NCI-H1092 treated with DMSO at 0.1 percent for 48 hours (cell line): ENCODE measurements around the gene RUNDC1.
"Not testable (repeated sequence)": the region's sequence is repeated elsewhere in the genome, so short reads cannot be mapped to it uniquely, and the experiment has no call there.

Experiments
- DNase-seq: peaks from one replicate; lab custom pipeline; 2025; lab: John Stamatoyannopoulos, UW

Gene RUNDC1

GRCh38 chr17:42980274-42980765, at the start of gene RUNDC1:
RUNDC1 (plus strand) TSS chr17:42980565; CDS start chr17:42980577, 12 bp downstream.
- peak; percentile 79 for DNase-seq

DNA sequence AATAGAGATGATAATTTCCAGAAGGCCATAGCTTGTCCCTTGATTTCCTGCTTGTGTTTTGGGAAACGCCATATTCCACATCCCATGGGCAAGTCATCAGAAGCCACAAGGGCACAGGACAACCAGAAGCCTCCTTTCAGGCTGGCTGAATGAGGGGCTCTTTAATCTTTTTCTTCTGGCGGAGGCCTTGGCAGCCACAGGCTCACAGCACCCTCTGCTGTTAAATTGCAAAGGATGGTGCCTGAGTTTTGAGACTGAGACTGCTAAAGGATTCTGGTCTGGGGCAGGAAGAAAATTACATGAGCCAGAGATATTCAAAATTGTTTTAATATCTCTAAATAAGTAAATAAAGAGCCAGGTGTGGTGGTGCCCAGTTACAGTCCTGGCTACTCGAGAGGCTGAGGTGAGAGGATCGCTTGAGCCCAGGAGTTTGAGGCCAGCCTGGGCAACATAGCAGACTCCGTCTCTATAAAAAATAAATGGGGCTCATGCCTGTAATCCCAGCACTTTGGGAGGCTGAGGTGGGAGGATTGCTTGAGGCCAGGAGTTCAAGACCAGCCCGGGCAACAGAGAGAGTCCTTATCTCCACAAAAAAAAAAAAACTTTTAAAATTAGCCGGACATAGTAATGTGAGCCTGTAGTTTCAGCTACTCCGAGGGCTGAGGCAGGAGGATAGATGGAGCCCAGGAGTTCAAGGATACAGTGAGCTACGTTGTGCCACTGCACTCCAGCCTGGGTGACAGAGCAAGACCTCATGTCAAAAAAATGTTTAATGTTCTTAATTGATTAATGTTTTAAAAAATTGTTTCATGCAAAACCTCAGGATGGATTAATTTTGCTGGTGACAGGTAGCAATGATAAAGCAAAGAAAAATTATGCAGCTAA, 42.4 kb upstream of the RUNDC1 start:
- peak; percentile 72 for DNase-seq

GRCh38 chr17:42944211-42944610, 36.2 kb upstream of the RUNDC1 start:
- no peak for DNase-seq

DNA sequence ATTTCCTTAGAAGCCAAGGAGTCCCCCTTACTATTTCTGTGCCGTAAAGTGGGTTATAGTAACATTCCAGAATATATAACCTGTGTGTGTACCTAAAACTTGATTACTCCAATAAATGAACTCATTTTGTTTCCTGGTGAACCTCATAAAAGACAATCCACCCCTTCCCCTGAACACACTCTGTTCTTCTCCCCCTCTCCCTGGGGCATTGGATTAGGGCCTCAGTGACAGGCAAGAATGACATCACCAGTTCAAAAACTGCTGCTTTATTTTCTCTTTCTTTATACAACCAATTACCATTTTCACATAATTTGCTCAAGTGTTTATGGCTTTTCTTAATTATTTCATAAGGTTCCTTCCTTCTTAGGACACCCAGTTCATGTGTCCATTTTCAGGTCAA, 33.6 kb upstream of the RUNDC1 start:
- DNase-seq: no peak

- DNase-seq: no peak
Observed at GRCh38 chr17:42950044-42950783, 30.2 kb upstream of the RUNDC1 start.

GRCh38 chr17:42953669-42954068, 26.7 kb upstream of the RUNDC1 start:
- DNase-seq: no peak

GRCh38 chr17:42964161-42964932, 16.0 kb upstream of the RUNDC1 start, which contains the start of gene AARSD1:
AARSD1 (minus strand) TSS chr17:42964454; CDS start chr17:42964440, 14 bp downstream.
- DNase-seq: peak; percentile 89

DNA sequence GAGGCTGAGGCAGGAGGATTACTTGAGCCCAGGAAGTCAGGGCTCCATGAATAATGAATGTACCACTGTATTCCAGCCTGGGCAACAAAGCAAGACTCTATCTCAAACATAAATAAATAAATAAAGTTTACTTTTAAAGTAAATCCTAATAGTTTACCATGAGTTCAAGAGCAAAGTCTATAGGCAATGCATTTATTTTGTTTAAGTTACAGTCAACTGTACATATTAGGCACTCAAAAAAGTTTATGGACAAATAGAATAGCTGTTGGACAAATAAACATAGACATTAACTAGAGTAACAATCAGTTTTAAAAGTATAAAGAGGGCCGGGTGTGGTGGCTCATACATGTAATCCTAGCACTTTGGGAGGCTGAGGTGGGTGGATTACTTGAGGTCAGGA, 12.4 kb upstream of the RUNDC1 start:
- DNase-seq: no peak

GRCh38 chr17:42969001-42969581, 11.3 kb upstream of the RUNDC1 start:
- no peak for DNase-seq

DNA sequence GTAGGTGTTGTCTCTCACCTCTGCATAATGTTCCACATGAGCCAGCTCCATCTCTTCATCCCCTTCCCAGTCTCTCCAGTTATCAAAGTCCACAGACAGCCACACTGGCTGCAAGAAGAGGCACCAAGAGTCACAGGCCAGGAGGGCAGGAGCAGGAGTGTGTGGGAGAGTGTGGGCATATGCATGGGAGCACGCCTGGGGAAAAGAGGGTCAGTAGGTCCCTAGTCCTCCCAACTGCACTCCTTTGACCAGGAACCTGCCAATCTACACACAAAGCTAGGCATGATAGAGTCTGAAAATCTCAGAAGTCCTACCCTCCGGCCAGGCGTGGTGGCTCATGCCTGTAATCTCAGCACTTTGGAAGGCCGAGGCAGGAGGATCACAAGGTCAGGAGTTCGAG, 8.8 kb upstream of the RUNDC1 start:
- no peak for DNase-seq

DNA sequence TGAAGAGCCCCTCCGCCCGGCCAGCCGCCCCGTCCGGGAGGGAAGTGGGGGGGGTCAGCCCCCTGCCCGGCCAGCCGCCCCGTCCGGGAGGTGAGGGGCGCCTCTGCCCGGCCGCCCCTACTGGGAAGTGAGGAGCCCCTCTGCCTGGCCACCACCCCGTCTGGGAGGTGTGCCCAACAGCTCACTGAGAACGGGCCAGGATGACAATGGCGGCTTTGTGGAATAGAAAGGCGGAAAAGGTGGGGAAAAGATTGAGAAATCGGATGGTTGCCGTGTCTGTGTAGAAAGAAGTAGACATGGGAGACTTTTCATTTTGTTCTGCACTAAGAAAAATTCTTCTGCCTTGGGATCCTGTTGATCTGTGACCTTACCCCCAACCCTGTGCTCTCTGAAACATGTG, 7.0 kb upstream of the RUNDC1 start:
- not testable (repeated sequence) for DNase-seq

DNA sequence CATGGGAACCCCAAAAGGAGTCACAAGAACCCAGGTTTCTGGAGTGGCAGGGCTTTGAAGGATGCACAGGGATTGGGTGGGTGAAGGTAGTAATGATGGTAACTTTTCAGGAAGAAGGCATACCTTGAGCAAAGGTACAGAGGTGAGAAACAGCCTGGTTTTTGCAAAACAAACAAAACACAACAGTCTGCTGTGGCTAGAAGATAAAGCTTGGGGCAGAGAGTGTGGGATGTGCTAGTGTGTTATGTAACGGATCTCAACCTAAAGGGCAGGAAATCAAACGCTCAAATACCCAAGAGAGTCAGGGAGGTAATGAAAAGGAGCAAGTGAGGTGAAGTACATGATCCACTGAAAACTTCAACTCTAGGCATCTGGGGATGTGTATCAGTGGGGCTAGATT, 5.1 kb upstream of the RUNDC1 start:
- DNase-seq: no peak

DNA sequence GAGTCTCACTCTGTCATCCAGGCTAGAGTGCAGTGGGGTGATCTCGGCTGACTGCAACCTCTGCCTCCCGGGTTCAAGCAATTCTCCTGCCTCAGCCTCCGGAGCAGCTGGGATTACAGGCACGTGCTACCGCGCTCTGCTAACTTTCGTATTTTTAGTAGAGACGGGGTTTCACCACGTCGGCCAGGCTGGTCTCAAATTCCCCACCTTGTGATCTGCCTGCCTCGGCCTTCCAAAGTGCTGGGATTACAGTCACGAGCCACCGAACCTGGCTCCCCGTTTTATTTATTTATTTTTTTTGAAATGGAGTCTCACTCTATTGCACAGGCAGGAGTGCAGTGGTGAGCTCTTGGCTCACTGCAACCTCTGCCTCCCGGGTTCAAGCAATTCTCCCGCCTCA, 4.7 kb upstream of the RUNDC1 start:
- DNase-seq: not testable (repeated sequence)

DNA sequence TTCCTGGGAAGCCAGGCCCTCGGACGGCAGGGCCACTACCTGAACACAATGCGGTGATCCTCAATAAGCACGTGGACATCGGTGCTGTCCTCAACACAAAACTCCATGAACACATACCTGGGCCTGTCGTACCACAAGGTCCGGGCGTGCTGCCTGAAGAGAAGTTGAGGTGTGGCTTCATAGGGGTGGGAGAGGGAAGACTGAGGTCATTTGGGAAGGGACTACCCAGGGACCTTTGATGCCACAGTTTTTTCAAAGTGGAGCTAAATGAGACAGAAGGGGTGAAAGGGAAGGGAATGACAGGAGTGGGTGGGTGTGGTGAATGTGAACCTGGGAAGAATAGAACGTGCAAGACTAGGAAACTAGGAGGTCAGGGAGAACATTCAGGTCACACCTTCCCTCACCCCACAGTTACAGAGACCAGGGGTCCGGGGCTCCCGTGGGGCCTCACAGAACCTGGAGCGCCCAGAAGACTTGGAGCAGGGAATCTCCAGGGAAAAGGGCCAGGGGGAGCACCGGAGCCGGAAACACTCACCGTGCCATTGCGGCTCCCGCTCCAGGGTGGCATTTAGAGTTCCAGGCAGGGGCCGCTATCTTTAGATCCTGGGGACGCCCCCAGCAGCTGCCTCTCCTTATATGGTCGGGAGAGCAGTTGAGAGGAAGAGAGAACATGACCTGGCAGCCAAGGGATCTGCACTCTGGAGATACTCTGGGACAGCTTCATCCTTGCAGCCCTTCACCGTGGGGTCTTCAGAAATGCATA, 673 bp upstream of the RUNDC1 start, which contains the start of gene PTGES3L:
PTGES3L (minus strand) TSS at position 570 of the 763 bp plus-strand sequence; CDS start at position 543, 27 bp downstream.
- peak; percentile 68 for DNase-seq

DNA sequence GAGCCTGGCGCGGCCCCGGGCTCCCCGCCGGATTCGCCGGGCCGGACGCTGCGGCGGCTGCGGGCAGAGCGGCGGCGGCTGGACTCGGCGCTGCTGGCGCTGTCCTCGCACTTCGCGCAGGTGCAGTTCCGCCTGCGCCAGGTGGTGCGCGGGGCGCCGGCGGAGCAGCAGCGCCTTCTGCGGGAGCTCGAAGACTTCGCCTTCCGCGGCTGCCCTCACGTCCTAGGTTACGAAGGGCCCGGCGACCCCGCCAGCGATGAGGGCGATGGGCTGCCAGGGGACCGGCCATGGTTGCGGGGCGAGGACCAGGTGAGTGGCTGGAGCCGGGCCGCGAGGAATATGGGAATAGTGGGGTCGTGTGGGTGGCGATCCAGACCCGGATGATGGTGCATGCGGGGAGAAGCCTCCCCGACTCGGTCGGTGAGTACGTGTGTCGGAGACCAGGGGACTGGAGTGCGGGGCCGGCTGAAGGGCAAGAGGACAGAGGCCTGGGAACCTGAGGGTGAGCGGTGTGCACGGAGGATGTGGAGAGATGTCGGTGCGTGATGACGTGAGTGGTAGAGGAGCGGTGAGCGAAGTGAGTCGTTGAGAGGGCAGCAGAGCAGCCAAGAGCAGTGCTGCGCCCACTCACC, 517 bp downstream of the RUNDC1 start:
- DNase-seq: peak; percentile 51

DNA sequence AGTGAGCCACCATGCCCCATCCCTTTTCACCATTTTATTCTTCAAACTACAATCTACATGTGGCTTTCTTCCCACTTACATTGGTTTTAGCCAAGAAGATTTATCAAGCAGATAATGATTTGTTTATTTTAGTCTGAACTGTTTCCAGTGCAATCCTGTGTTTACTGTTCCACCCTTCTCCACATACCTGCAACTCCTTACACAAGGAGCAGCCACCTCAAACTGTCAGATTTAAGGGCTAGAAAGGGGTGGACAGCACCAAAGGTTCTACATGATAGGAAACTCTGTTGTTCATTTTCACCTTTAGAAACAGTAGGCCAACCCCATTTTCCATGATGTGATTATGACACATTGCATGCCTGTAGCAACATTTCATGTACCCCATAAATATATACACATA, 1.9 kb downstream of the RUNDC1 start:
- DNase-seq: no peak

DNA sequence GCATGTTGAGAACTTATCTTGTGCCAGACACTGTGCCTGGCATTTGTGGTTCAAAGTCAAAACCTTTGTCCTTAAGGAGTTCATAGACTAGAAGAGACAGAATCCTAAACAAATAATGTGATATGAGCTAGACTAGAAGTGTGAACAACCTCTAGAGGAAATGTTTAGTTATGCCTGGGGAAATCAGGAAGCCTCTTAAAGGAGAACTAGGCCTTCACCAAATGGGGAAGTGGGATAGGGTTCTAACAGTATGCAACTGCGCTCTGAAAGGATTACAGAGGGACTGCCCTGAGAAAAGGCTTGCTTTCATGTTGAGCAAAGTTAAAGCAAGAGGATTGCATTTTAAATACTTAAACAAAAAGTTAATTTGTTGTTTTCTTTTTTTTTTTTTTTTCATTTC, 4.9 kb downstream of the RUNDC1 start:
- DNase-seq: no peak

GRCh38 chr17:42989141-42989540, 8.8 kb downstream of the RUNDC1 start:
- DNase-seq: no peak

DNA sequence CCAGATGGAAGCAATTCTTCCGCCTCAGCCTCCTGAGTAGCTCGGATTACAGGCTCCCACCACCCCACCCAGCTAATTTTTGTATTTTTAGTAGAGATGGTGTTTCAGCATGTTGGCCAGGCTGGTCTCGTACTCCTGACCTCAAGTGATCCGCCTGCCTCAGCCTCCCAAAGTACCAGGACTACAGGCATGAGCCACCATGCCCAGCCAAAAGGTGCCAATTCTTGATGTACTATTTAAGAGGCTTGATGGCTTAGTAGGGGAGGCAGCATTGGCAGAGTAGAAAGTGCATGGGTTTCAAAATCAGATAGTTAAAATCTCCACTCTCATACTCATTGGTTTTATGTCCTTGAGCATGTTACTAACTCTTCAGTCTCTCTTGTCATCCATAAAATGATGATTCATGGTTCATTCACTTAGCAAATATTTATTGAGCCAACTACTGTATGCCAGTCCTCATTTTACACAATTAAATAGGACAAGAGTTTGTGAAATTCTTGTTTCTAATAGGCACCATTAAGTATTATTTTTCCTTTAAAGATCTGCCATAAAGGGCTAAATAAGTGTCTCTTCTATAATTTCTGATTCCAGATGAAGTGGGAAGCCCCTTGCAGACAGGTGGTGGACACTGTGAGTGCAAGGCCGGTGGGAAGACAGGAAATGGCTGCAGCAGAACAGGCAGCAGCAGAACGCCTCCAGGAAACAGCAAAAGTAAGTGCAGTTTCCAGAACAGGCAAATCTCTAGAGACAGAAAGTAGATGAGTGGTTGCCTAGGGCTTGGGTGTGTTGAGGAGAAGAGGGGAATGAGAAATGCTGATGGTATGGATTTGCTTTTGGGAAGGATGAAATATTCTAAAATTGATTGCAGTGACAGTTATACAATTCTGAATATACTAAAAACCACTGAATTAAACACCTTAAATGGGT, 9.6 kb downstream of the RUNDC1 start:
- no peak for DNase-seq
